Renal cortex interstitium (tissue), 11 donors: ENCODE data around the gene SMARCC1. TPM values are rescaled to one million over a fixed set of nuclear protein-coding genes. Genes with fewer than 3 reads are reported as not detected.
A peak's percentile ranks its signal among the peaks of the same experiment; 100 is the strongest.

Experiments used
- DNase-seq, 11 donors: peaks; one replicate each; pipeline ENCODE4 v3.0.0-alpha.2; 2013; ENCODE audit warnings: low read depth in 9 of 11, low spot score in 4 of 11; ENCODE audit errors: extremely low read depth in 1 of 11
- polyA plus RNA-seq, 3 donors: library from polyadenylated mRNA; unstranded; fragments of 120-200 nt; gene quantifications; one replicate each; pipeline ENCODE4 v1.2.1, GENCODE V29; 2013; ENCODE audit not compliant: insufficient read length in 3 of 3

The SMARCC1 gene
- polyA plus RNA-seq, 3 donors, result 112 to 140 (median 129) TPM

DNA sequence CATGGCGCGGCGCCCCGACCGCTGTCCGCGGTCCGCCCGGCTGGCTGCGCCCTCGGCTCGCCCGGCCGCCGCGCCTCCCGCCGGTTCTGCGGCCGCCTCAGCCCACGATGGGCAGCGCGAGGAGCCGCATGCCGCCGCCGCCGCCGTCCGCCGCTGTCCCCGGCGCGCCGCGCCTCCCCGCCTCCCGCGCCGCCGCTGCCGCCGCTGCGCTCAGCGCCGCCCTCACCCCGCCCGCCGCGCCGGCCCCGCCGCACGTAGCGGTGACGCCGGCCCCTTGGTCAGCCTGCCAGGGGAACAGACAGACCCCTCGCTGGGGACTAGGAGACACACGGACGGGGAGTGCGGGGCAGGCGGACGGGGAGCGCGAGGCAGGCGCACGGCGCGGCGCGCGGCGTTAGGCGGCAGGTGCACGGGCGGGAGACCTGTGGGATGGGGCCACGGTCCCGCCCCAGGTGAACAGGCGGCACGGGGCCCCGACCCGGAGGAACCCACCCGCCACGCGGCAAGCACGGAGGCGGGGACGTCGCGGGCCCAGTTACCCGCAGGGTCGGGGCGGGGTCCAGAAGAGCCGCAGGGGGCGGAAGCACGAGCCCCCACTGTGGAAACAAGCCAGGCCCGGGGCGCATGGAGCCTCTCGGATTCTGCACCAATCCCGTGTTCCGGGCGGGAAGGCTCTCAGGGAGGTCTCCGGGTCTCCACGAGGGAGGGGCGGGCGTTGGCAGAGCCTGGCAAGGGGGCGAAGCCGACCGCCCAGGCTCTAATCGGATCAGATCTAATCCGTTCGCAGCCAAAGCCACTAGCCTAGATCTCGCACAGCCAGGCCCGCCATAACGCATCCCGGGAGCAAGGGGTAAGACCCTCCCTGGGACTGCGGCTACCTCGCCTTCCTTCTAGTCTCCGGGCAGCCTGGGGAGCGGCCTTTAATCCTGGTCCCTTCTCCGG is 202.7 kb downstream of the SMARCC1 start, which contains the start of gene CSPG5:
CSPG5 (minus strand) TSS at position 175 of the 942 bp plus-strand sequence; CDS start at position 3, 172 bp downstream.
- no peak for DNase-seq

GRCh38 chr3:47578119-47578632 is 203.5 kb downstream of the SMARCC1 start:
- DNase-seq, result no peak

- DNase-seq, result no peak
These were observed 204.0 kb downstream of the SMARCC1 start for GRCh38 chr3:47577583-47578118.

GRCh38 chr3:47573190-47574172 is 208.2 kb downstream of the SMARCC1 start:
- no peak for DNase-seq

DNA sequence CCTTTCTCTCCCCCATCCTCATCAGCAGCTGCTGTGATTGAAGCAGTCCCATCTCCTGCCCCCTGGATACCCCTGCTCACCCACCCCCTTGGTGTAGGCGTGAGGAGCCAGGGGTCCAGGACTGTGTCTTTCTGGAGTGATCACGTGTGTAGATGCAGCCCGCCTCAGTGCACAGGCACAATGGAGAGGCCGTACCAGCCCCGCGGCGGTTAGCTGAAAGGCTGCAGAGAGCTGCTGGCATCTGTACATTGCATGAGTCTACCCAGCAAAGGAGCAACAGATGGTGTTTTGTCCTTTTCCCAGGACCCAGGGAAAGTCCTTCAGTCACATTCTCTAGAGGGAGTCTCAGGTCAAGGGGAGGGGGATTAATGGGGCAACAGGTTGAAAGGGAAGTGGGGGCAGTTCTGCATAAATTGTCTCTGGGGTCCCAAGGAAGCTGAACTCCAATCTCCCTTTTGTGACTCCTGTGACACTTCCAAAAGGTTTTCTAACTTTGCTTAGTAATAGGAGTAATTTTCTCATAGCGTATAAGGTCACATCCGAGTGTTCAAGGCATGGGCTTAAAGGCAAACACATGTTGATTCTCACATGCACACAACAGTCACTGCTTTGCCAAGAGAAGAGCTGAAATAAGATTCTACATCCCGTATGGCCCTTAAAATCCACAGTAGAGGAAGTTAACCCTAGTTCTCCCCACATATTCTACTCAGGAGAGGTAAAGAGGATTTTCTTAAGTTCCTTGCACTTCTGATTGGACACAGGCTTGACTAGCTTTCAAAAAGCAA is 210.1 kb downstream of the SMARCC1 start:
- no peak for DNase-seq

DNA sequence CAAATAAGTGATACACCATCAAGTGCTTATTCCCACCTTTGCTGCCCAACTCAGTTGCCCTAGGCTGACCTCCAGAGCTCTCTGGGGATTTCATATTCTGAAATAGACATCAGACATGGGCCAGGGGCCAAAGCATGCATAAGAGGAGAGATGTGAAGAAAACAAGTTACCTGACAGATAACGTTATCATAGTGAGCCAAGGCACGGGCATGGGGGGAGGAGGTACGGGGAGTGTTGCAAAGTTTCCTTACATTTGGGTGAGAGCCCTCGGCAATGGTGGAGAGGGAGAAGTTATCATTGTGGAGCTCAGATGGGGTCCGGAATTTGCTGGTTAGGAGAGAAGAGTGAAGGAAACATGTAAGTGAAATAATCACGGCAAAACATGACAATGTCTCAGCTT is 212.8 kb downstream of the SMARCC1 start:
- DNase-seq, result no peak

- no peak for DNase-seq
These were observed 214.5 kb downstream of the SMARCC1 start for GRCh38 chr3:47567149-47567548.

DNA sequence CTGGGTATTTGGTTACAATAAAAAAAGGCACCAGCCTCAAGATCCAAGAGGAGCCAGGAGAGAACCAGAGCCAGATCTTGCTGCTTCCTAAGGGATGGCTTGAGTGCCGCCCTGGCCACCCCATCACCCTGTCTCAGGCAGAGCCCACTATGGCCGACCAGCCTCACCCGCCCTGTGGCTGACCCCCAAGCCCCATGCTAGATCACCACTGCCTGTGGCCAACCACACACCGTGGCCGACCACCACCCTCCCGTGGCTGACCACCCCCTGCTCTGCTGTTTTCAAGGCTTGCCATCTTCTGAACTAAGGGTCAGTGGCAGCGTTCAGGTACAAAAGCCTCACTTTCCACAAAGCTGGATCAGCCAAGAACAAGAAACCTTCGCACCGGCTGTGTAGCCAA is 215.0 kb downstream of the SMARCC1 start:
- no peak for DNase-seq

DNA sequence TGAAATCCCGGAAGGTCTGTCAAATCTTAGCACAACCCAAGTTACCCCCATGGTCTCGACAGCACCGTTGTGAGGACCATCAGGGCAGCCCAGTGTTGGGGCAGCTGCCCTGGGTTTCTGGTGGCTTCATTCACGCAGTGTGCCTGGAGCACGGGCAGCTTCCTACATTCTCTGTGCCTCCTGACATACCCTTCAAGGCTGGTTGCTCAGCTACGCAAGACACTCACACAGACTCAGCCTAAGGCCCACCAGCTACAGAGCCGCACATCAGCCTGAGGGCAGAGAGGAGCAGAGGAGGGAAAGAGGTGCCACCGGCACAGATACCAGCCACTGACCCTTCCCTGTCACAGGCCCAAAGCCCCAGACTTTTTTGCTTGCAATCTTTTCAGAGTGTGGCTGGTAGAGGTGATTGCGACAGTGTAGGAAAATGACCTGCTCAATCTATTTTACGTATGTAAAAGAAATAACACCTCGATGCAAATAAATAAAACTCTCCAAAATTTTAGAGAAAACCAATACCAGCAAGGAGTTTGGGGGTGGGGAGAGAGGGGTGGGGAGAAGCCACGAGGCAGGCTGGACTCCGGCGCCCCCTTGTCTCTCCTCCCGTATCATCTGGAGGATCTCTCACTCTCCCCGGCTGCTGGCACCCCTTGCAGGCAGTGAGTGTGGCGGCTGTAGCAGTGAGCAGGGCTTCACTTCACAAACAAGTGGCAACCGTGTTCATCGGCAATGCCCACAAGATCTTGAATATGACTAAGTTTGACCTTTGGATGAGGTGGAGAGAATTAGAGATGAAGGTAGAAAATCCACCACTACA is 215.8 kb downstream of the SMARCC1 start:
- DNase-seq, result no peak

- no peak for DNase-seq
These were observed 225.3 kb downstream of the SMARCC1 start for GRCh38 chr3:47556351-47556750.

DNA sequence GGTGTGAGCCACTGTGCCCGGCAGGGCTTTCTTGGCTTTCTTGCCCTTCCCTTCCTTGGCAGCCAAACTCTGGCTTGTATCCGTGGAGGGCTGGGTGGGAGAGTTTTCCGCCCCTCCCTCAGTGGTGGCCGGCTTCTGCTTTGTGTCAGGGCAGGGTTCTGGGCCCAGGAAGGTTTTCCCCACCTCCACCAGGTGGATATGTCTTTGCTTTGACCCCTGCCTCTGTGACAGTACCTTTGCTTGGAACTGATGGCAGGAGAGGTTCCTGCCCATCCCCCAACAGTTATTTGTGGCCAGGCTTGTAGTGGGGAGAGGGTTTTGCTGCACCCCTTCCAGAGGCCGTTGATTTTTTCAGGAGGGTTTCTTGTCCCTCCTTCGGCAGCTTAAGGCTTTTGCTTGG is 227.4 kb downstream of the SMARCC1 start:
- DNase-seq, result no peak

DNA sequence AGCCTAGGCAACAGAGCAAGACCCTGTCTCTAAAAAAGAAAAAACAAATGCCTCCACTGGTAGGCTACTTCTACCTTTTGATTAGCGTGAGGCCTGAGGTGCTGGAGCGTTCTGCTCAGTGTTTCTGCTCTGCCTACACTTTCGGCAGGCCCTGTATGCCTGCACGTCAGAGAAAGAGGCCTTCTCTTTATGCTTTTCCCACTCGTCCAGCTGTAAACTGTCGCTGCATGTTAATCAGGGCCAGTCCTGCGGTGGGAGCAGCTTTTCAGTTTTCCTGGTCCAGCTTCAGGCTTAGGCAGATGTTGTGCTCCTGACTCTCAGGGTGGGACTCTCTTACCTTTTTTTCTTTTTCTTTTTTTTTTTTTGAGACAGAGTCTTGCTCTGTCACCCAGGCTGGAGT is 228.3 kb downstream of the SMARCC1 start:
- no peak for DNase-seq

- DNase-seq, result peak in 10 of 11 donors; percentile 3 to 44 (median 35)
These were observed 239.1 kb downstream of the SMARCC1 start for GRCh38 chr3:47542471-47543173.

DNA sequence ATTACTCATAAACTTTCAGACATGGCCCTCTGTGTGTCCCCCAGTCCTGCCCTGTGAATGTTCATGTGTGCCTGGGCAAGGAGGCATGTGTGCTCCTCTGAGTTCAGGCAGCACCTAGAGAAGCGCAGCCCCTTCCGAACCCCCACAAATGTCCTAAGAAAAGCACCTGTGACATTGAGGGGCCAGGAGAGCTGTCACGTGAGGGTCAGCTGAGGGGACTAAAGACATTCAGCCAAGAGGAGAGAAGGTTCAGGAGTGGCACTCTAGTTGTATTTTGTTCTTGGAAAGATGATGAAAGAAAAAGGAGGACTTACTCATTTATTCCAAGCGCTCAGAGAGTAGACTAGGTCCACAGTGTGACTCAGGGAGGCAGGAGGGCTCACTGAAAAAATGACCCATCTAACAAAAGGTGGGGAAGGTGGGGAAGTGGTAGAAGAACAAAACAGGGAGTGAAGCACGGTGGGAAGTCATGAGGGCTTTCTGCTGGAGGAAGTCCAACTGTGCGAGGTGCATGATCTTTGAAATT is 240.0 kb downstream of the SMARCC1 start:
- no peak for DNase-seq

GRCh38 chr3:47540281-47540680 is 241.4 kb downstream of the SMARCC1 start:
- no peak for DNase-seq

DNA sequence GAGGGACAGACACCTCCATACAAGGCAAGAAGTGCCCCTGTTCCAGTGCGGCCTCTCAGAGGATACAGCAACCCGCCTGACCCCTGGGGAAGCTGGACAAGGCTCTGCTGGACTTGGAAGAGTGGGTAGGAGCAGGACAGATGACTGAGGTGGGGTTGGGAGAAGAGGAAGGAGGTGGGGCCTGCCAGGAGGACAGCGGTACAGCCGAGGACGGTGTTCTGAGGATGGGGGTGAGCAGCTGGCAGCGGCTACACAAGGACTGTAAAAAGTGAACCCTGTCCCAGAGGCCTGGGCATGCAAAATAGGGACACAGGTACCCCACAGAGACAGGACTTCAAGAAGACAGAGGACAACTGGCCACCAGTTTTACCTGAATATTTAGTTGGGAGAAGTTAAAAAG is 244.7 kb downstream of the SMARCC1 start:
- no peak for DNase-seq
